ENCODE data around the gene RAB40B.
"Not testable (repeated sequence)": the region's sequence is repeated elsewhere in the genome, so short reads cannot be mapped to it uniquely, and the experiment has no call there.

Gene RAB40B

DNA sequence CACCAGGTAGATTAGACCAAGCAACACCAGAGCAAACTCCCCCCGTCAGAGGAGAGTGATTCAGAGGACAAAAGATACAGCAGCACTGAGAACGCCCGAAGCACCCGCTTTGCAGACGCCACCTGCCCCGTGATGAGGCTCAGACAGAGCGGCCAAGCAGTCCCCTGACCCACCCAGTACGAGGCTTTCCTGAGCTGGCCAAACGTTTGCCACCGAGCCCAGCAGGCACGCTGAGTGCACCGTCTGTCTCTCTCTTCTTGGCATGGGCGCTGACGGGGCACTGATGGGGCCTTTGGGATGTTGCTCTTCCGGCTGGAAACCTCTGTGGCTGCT is 30.9 kb downstream of the RAB40B start:
- no peak for DNase-seq (ENCODE audit: low spot score)

DNA sequence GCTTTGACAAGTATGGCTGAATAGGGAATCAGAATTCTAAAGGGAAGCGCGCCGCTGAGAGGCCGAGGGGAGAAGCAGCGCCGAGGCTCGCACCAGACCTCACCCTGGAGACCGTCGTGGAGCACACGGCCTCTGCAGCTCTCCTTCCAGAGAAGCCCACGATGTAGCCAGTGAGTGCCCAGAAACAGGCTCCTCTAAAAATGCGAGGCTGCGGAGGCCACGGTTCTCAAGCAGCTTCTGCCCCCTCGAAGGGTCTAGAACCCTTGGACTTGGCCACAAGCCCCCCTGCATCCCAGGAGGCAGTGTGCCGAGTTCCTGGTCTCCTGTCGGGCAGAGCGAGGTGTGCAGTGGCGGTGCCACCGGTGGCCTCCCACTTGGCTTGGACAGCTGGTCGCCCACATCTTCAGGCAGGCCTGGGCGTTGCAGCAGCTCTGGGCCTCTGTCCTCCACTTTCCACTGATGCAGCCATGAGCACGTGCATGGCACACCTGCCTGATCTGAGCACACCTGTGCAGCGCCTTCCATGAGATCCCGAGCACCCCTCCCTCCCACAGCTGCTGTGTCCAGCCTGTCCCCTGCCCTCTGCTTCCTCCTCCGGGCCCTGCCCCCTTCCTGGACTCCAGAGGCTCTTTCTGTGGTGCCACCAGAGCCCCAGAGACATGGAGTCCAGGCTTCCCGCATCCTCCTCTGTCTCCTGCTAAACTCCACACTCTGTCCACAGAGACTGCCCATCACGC is 31.4 kb downstream of the RAB40B start:
- DNase-seq (ENCODE audit: low spot score) = no peak

DNA sequence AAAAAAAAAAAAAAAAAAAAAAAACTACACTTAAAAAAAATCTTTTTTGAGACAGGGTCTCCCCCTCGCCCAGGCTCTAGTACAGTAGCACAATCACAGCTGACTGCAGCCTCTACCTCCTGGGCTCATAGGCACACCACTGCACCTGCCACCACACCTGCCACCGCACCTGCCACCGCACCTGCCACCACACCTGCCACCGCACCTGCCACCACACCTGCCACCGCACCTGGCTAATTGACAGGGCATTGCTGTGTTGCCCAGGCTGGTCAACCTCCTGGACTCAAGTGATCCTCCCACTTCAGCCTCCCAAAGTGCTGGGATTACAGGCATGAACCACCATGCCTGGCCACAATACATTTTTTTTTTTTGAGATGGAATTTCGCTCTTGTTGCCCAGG is 32.6 kb downstream of the RAB40B start:
- no peak for DNase-seq (ENCODE audit: low spot score)

- DNase-seq (ENCODE audit: low spot score) = no peak
These were observed 33.3 kb downstream of the RAB40B start for GRCh38 chr17:82665217-82665616.

- DNase-seq (ENCODE audit: low spot score) = no peak
These were observed 33.8 kb downstream of the RAB40B start for GRCh38 chr17:82664701-82665182.

DNA sequence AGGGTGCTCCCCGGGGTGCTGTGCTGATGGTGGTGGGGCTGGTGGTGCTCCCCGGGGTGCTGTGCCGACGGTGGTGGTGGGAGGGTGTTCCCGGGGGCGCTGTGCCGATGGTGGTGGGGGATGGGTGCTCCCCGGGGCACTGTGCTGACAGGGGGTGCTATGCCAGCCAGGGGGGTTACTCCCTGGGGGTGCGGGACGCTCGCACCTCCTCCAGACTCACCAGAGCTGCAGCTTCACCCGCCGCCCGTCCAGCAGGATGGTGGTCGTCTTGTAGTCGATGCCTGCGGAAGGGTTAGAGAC is 34.3 kb downstream of the RAB40B start:
- no peak for DNase-seq (ENCODE audit: low spot score)

DNA sequence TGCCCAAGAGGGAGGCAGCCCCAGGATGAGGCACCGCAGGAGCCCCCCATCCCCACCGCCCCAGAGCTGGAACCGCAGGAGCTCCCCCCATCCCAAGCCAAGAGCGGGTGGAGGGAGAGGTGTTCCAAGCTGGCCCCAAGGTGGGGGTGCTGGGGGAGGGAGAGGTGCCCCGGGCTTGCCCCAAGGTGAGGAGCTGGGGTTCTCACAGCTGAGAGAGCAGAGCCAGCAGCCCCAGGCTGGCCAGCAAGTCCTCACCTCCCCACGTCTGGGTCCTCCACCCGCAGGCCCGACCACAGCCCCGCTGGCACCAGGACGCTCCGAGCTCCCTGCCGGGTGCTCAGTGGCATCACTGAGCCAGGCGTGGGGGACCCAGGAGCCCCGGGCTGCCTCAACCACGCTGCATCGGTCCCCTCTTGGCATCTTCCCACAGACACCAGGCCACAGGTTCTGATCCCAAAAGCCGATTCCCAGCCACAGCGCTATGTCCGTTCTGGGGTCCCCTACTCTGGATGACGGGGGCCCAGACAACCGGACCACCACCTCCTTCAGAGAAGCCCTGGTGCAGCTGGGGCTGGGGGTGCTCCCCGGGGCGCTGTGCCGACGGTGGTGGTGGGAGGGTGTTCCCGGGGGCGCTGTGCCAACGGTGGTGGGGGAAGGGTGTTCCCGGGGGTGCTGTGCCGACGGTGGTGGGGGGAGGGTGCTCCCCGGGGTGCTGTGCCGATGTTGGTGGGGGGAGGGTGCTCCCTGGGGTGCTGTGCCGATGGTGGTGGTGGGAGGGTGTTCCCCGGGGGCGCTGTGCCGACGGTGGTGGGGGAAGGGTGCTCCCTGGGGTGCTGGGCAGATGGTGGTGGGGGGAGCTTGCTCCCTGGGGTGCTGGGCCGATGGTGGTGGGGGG is 34.9 kb downstream of the RAB40B start:
- no peak for DNase-seq (ENCODE audit: low spot score)

DNA sequence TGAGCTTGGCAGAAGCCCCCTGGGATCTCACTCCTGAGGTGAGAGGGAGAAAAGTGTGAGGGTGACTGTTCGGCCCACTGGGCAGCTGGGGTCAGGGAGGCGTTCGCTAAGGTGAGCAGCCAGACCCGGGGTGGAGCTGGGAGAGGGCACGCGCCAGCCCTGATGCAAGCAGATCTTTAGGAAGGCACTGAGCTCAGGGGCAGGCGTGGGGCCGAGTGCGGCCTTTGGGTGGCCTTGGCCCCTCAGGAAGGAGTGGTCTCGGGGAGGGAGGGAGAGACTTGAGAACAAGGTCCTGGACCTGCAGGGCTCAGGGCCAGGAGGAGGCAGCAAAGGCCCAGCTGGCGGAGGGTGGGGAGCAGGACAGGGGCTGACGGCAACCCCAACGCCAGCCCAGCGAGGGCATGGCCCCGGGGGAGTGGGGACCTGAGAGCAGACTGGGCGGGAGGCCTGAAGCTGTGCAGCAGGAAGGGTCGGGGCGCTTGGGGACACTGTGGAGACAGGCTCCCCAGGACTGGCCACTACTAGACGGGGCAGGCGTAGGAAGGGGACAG is 35.7 kb downstream of the RAB40B start:
- DNase-seq (ENCODE audit: low spot score) = no peak

DNA sequence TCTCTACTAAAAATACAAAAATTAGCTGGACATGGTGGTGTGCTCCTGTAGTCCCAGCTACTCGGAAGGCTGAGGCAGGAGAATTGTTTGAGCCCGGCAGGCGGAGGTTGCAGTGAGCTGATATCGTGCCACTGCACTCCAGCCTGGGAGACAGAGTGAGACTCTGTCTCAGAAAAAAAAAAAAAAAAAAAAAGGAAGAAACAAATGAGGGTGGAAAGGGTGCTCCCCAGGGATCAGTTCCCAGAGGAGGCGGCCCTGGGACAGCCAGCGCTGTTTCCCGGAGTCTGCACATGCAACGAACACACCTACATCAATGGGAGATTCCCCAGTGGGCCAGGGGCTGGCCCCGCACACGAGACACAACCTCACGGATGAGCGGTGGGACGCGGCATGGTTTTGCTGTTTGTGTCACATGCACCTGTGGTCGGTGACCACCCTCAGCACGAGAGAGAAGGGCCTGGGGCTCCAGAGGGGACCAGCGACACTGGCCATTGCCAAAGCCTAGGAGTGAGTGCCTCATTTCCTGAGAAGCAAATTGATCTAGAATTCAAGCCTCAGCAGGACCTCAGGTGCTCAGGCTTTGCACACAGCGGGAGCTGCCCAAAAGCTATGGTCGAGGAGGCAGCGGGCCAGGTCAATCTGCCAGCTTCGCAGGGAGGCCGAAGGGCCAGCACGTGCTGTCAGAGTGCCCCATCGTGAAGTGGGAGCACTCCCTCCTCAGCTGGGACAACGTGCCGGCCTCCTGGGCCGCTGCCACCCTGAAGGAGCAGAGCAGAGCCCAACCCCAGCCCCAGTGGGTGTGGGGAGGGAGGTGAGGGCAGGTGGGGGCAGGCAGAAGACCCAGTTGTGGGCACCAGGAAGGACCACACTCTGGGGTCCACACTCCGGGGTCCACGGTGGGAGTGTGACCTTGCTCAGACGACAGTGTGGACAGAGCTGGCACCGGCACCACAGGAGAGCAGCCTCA is 36.5 kb downstream of the RAB40B start:
- no peak for DNase-seq (ENCODE audit: low spot score)

GRCh38 chr17:82659886-82660285 is 38.6 kb downstream of the RAB40B start:
- DNase-seq (ENCODE audit: low spot score) = no peak

DNA sequence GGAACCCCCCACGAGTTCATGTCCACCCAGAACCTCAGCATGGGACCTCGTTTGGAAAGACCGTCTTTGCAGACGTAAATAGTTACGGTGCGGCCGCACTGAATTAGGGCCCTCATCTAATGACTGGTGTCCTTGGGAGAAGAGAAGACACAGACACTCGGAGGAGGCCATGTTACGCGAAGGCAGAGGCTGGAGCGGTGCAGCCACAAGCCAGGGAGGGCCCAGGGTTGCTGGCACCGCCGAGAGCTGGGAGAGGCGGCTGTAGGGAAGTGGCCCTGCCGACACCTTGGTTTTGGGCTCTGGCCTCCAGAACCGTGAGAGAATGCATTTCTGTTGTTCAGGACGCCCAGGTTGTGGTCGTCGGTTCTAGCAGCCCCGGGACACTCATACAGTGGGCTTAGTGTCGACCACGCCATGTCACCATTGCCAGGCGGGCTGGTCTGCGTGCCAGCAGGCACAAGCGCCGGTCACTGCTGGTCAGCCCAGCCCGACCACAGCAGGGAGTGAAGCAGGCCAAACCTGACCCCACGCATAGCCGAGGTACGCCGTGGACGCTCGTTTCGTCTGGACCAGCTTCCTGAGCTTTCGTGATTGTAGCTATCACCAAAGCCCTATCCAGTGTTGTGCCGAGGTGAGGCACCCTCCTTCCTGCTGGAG is 39.6 kb downstream of the RAB40B start:
- no peak for DNase-seq (ENCODE audit: low spot score)

DNA sequence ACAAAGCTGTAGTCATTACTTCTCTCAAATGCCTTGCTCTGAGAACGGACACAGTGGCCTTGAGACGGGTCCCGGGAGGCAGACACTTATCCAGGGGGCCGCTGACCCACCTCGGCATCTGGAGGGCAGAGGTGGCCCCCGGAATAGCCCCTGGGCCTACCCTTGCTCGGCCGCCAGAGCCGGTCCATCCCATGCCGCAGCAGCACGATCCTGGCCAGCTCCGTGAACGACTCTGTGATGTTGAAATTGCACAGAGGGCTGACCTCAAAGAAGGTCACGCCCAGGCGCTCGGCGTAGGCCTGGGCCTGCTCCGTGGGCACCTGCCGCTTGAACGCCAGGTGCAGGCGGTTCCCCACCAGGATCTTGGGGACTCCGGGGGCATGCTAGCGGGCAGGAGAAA is 40.2 kb downstream of the RAB40B start:
- DNase-seq (ENCODE audit: low spot score) = no peak

DNA sequence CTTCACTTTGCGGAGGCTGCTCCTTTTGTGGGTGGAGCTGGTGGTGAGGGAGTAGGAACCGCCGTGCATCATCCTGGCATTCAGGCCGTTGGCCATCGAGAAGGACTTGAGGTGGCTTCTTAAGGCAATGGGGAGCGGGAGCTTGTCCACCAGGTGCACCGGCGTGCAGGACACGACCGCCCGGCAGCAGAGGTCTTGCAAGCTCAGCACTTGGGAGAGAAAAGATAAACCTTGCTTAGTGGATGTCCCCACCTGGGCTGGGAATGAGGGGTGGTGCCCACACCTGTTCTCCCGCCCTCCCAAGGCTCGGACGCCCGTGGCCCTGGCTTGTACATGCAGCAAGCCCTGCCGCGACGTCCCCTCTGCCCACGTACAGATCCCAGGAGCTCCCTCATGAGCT is 40.6 kb downstream of the RAB40B start:
- no peak for DNase-seq (ENCODE audit: low spot score)

DNA sequence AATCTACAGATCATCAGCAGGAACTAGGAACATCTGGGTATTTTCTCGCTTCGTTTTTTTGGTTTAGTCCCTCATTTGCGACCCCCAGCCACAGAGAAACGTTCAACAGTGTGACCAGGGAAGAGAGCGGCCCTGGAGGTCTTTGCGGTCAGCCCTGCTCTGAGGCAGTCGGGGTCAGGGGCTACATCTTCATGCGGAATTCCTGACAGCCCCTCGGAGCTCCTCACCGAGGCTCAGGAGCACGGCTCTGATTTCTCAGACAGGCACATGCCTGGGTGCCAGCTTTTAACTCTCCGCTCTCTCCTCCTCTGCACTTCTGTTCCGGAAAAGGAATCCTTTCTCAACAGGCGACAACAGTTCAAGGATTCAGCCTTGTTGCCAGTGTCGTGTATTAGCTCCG is 42.2 kb downstream of the RAB40B start:
- no peak for DNase-seq (ENCODE audit: low spot score)

- DNase-seq (ENCODE audit: low spot score) = no peak
These were observed 43.0 kb downstream of the RAB40B start for GRCh38 chr17:82655523-82655922.

- no peak for DNase-seq (ENCODE audit: low spot score)
These were observed 43.4 kb downstream of the RAB40B start for GRCh38 chr17:82655038-82655479.

DNA sequence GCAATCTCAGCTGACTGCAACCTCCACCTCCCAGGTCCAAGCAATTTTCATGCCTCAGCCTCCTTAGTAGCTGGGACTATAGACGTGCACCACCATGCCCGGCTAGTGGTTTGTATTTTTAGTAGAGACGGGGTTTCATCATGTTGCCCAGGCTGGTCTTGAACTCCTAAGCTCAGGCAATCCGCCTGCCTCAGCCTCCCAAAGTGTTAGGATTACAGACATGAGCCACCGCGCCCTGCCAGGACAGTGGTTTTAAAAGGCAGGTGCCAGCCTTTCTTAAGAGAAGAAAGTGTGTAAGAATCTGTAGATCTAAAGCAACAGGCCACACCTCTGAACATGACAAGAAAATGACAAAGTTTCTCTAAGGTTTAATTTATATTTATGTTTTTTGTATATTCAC is 43.9 kb downstream of the RAB40B start:
- DNase-seq (ENCODE audit: low spot score) = not testable (repeated sequence)

- DNase-seq (ENCODE audit: low spot score) = no peak
These were observed 44.6 kb downstream of the RAB40B start for GRCh38 chr17:82653651-82654528.

DNA sequence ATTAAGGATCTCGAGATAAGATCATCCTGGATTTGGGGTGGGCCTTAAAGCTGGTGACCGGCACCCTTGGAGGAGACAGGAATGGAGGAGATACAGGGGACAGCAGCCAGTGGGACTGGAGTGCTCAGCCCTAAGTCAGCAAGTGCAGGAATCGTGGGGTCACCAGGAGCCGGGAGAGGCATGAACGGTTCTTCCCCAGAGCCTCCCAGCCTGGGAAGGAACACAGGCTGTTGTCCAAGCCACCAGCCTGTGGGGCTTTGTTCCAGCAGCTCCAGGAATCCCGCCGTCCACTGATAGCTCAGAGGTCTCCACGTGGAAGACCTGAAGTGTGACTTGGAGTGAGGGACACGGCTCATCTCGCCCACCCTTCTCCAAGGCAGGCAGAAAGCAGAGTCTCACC is 47.8 kb downstream of the RAB40B start:
- DNase-seq (ENCODE audit: low spot score) = no peak

GRCh38 chr17:82649501-82650261 is 48.8 kb downstream of the RAB40B start:
- no peak for DNase-seq (ENCODE audit: low spot score)
